ENCODE measurements around the gene INPP5A. TPM values are rescaled to one million over a fixed set of nuclear protein-coding genes. Genes with fewer than 3 reads are reported as not detected.
A peak's percentile ranks its signal among the peaks of the same experiment; 100 is the strongest.

INPP5A gene
- total and polyA plus RNA-seq, 10 donors, result 11.1 to 41.3 (median 30.8) TPM

GRCh38 chr10:132648851-132649528, 111.4 kb downstream of the INPP5A start:
- DNase-seq, result no peak
- intact Hi-C loops (cut with DNase I; ENCODE audit: low total_unique reads), result no loop called here

GRCh38 chr10:132649651-132650360, 112.2 kb downstream of the INPP5A start:
- Histone ChIP-seq H3K27me3 (replicated peaks in 1 of 7) (no peaks in the 10 kb centered on the region), H3K9me3 (no peaks in the 10 kb centered on the region), H3K4me1 (peaks cover 0 to 24% (median 11%) of the 10 kb centered on the region in 6 donors), H3K27ac (no peak overlapping the region), H3K36me3 (peaks cover 0 to 91% (median 37%) of the 10 kb centered on the region in 6 donors), H3K4me3 (no peak overlapping the region)
- peak; percentile 41 for DNase-seq
- no peak for TF ChIP-seq POLR2AphosphoS5 (IDR thresholded peaks at IDR 0.05)
- TF ChIP-seq, protein P1, sequence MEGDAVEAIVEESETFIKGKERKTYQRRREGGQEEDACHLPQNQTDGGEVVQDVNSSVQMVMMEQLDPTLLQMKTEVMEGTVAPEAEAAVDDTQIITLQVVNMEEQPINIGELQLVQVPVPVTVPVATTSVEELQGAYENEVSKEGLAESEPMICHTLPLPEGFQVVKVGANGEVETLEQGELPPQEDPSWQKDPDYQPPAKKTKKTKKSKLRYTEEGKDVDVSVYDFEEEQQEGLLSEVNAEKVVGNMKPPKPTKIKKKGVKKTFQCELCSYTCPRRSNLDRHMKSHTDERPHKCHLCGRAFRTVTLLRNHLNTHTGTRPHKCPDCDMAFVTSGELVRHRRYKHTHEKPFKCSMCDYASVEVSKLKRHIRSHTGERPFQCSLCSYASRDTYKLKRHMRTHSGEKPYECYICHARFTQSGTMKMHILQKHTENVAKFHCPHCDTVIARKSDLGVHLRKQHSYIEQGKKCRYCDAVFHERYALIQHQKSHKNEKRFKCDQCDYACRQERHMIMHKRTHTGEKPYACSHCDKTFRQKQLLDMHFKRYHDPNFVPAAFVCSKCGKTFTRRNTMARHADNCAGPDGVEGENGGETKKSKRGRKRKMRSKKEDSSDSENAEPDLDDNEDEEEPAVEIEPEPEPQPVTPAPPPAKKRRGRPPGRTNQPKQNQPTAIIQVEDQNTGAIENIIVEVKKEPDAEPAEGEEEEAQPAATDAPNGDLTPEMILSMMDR (IDR thresholded peaks at IDR 0.05 in 8 of 11, conservative IDR thresholded peaks at IDR 0.05 in 3 of 11), result no peak
- no peak for TF ChIP-seq POLR2A (IDR thresholded peaks at IDR 0.05)
- 92 to 97% (median 93%) methylated on average over 9 to 20 of the region's 20 CpGs for WGBS, 5 donors
- intact Hi-C loops (cut with DNase I; ENCODE audit: low total_unique reads), result no loop called here

More at GRCh38 chr10:132648851-132649528, 111.4 kb downstream of the INPP5A start:
- TF ChIP-seq, protein P1 (IDR thresholded peaks at IDR 0.05 in 8 of 11, conservative IDR thresholded peaks at IDR 0.05 in 3 of 11), result no peak
- no peak for TF ChIP-seq POLR2AphosphoS5 (IDR thresholded peaks at IDR 0.05)
- no peak for TF ChIP-seq POLR2A (IDR thresholded peaks at IDR 0.05)
- H3K9me3 ChIP-seq, result no peaks in the 10 kb centered on the region
- H3K36me3 ChIP-seq, result peaks cover 0 to 96% (median 36%) of the 10 kb centered on the region in 6 donors
- peaks cover 0 to 24% (median 11%) of the 10 kb centered on the region in 6 donors for H3K4me1 ChIP-seq
- H3K27ac ChIP-seq, result no peak overlapping the region
- H3K4me3 ChIP-seq, result no peak overlapping the region
- H3K27me3 ChIP-seq (replicated peaks in 1 of 7), result no peaks in the 10 kb centered on the region
- WGBS, 5 donors, result 91 to 95% (median 94%) methylated on average over 20 of the region's 20 CpGs

GRCh38 chr10:132650611-132651250, 113.1 kb downstream of the INPP5A start:
- intact Hi-C loops (cut with DNase I; ENCODE audit: low total_unique reads), result no loop called here

More at GRCh38 chr10:132650611-132651250, 113.1 kb downstream of the INPP5A start:
- H3K4me1 ChIP-seq, result peaks cover 0 to 18% (median 10%) of the 10 kb centered on the region in 6 donors
- no peak overlapping the region for H3K27ac ChIP-seq
- TF ChIP-seq POLR2AphosphoS5 (IDR thresholded peaks at IDR 0.05) (no peak), POLR2A (IDR thresholded peaks at IDR 0.05) (no peak)
- TF ChIP-seq, protein P1 (IDR thresholded peaks at IDR 0.05 in 8 of 11, conservative IDR thresholded peaks at IDR 0.05 in 3 of 11), result no peak
- peak; percentile 46 for DNase-seq
- H3K27me3 ChIP-seq (replicated peaks in 1 of 7), result no peaks in the 10 kb centered on the region
- 91 to 98% (median 93%) methylated on average over 16 to 20 of the region's 20 CpGs for WGBS, 5 donors
- H3K36me3 ChIP-seq, result peaks cover 0 to 91% (median 37%) of the 10 kb centered on the region in 6 donors
- no peak overlapping the region for H3K4me3 ChIP-seq
- no peaks in the 10 kb centered on the region for H3K9me3 ChIP-seq
